ENCODE data around the gene PTGES3.
"Not testable (repeated sequence)": the region's sequence is repeated elsewhere in the genome, so short reads cannot be mapped to it uniquely, and the experiment has no call there.

PTGES3 gene

DNA sequence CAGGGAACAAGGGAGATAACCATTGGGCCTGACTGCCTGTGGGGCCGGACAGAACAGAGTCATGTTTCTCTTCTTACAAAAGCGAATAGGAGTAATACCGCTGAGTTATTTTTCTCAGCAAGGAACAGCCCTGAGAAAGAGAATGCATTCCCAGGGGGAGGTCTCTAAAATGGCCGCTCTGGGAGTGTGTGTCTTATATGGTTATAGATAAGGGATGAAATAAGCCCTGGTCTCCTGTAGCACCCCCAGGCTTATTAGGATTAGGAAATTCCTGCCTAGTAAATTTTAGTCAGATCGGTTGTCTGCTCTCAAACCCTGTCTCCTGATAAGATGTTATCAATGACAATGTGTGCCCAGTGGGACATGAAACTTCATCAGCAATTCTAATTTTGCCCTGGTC lies 34.3 kb downstream of the PTGES3 start:
- DNase-seq (ENCODE audit: low spot score), result not testable (repeated sequence)

DNA sequence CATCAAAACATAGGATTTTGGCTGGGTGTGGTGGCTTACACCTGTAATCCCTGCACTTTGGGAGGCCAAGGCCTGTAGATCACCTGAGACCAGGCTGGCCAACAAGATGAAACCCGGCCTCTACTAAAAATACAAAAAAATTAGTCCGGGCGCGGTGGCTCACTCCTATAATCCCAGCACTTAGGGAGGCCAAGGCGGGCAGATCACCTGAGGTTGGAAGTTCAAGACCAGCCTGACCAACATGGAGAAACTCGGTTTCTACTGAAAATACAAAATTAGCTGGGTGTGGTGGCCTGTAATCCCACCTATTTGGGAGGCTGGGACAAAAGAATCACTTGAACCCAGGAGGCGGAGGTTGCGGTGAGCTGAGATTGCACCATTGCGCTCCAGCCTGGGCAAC lies 40.1 kb downstream of the PTGES3 start:
- not testable (repeated sequence) for DNase-seq (ENCODE audit: low spot score)

DNA sequence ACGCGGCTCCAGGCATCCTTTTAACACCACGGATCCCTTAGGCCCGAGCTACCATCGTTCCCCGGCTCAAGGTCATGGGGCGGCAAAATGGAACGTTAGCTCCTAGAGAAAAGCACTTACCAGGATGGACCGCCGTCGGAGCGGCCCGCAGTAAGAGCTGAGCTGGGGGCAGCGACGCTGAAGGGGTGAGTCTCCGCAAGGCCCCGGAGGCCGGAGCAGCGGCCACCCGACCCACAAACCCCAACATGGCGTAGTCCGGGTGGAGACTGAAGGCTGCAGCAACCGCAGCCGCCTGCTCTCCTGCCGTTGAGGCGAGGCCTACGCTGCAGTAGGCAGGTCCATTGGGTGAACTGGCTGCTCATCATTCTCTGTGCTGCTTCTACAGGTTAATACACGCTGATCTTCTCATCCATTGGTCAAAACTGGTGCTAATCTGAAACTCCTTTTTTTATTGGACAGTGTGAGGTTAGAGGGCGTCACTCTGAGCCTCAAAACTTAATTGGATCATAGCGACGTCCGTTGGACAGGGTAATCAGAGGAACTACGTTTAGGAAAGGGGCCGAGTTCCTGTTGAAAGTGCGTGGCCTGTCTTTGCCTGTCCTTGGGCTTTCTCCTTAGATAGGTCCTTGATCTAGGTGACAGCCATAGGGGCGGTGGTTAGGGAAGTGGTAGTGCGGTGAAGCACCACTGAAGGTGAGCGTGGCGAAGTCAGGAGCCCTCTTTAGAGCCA lies 42.2 kb downstream of the PTGES3 start, which contains the start of gene ATP5F1B:
Gene ATP5F1B, minus strand, starts transcription at position 268 of the 730 bp plus-strand sequence. Its CDS starts 21 bp downstream, at position 247.
- peak; percentile 100 for DNase-seq (ENCODE audit: low spot score)

DNA sequence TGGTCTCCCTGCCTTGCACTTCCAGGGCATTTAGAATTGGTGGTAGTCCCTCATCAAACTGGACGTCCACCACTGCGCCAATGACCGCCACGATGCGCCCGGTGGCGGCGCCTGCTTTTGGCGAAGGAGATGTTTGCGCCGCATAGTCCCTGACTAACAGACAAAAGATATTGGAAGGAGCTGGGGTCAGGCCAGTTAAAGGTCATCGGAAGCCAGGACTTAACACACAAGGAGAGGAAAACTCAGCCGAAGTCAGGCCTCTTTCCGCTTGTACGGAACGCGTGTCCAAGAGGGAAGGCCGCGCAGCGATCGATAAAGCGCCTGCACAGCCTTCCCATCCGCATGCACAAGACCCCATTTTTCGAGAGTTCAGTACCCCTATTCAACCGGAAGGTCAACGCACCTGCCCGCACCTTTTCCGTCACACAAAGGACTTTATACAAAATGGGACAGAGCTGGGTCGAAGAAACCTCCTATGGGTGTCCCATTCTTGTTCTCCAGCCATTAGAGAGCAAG lies 42.8 kb downstream of the PTGES3 start:
- DNase-seq (ENCODE audit: low spot score), result no peak

DNA sequence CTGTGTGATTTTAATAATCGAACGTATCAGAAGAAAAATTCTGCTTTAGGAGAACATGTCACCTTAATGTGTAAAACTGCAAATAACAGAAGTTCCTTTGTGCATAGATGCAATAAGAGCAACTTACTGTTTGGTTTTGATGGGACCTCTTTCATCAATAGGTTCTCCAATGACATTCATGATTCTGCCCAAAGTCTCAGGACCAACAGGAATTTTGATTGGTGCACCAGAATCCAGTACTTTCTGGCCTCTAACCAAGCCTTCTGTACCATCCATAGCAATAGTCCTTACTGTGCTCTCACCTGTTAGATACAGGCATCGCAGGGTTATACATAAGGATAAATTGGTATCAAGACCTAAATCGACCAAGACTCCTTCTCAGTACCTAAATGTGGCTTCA lies 43.4 kb downstream of the PTGES3 start:
- no peak for DNase-seq (ENCODE audit: low spot score)

DNA sequence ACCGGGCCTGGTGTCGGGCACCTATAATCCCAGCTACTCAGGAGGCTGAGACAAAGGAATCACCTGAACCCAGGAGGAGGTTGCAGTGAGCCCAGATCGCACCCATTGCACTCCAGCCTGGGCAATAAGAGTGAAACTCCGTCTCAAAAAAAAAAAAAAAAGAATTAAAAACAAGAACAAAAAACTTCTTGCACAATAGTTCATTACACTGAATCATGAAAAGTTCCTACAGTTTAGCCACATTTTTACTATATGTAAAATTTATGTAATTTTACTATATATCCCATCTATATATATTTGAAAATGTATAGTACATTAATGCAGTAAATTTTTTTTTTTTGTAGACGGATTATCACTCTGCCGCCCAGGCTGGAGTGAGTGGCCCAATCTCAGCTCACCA lies 46.9 kb downstream of the PTGES3 start:
- DNase-seq (ENCODE audit: low spot score), result no peak

DNA sequence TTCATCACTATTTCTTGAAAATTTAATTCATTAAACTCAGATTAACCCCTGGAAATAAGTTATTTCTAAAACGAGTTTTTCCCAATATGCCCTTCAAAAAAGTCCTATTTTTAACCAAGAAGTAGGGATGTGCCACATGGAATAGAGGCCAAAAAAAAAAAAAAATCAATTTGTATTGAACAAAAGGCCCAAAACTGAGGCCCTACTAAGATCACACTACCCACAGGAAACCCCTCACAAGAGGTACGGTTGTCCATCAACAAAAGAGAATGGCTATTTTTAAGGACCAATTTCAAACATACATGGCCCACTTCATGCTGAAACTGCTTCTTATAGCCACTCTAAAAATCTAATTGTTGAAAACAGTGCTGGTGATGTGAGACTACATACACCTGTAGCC lies 50.5 kb downstream of the PTGES3 start:
- no peak for DNase-seq (ENCODE audit: low spot score)

DNA sequence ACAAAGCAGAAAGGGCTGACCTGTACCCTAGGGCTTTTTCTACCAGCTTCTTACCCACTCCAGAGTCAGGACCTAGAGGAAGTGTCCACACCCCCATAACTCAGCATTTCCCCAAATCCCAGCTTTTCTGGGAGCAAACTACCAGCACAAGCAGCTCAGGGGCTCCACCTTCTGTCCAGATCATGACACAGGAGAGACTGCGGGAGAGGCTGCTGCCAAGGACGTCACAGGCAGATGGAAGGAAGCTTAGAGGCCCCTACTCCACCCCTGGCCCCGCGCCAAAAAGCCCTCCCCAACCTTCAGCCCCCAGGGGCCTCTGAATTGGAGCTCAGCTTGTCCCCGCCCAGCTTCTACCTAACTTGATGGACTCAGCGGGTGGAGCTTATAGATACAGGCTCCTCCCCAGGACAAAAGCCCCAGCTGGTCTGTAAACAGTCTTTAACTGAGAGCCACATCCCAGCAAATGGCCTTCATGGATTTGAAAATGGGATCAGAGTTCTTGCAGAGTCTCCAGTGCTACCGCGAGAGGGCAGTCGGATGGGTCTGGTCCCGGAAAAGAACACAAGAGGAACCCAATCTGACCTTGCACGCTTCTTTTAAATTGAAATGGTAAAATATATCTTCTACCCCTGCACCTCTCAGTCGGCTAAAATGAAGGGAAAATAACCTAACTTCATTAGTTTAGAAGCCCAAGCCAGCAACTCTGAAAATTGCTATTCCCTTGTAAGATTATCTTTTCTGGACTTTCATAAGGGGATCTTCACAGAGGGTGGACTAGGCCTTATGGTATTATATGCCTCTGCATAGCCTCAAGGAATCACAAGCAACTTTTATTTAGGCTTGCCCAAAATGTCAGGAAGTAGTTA lies 51.2 kb downstream of the PTGES3 start:
- peak; percentile 95 for DNase-seq (ENCODE audit: low spot score)

DNA sequence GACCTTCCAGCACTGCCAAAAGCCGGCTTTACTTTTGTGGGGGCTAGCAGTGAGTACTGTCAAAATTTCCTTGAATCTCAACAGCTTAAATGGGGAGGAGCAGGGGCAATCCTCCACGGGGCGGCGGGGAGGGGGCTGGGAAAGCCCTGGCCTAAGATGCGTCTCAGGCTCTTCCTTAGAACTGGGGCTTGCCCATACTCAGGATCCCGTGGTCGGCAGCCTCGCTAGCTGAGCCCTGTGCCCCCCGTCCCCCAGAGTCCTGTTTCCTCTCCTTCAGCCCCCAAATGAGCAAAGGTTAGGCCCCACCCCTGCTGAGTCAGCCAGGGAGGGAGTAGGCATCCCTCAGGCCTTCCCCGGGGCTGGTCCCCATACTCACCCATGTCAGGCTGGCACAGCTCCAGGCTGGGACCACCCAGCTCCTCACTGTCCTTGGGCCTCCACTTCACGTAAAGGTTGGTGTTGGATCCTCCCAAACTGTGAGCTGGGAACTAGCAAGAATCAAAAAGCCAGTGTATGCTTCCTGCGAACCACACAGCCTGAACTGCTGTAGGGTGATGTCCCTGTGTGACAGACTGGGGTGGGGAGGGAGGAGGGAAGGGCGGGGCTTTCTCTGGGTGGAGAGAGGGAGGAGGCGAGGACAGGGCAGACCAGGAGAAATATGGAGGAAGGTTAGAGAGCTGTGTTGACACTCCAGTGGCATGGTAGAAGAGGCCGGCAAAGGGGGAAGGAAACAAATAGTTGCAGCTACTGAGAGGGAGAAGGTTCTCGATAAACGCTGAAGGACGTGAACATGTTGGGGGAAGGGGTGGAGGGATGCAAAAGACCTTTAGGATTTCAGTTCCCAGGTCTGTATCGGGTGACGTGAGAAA lies 52.0 kb downstream of the PTGES3 start:
- peak; percentile 67 for DNase-seq (ENCODE audit: low spot score)

DNA sequence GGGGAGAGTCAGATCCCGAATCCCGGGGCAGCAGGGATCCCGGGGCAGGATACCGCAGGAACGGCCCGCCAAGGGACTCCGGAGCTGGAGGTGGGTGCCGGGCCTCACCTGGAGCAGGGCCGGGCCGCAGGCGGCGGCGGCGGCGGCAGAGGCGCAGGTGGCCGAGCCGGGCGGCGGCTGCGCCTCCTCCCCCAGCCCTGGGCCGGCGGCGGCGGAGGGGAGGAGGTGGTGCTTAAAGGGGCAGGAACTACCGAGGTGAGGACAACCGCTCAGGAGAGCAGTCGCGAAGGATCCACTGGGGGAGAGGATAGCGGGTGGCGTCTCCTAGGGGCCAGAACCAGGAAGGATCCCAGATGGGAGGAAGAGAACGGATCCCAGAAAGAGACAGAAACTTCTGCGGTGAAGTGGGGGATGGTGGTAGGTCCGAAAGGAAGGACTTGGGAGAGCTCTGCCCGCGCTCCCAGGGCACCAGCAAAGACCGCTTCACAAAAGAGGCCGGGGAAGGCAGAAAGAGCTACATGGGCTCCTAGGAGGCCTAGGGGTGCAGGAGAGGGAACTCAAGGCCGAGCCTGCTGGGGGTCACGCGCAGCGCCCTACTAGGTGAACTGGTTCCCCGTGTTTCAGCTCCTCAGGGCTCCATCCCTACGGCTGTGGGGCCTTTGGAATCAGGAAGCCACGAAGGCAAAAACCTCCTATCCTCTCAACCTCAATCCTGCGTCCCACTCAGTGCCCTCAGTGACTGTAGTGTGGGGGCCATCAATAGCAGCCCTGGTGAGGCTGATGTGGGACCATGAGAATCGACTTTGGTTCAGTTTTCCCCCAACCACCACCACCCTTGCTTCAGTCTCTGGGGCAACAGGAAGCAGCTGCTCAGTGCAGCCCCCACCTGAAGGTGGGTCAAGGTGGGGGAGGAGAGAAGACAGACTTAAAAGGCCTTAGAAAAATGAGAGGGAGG lies 53.0 kb downstream of the PTGES3 start:
- no peak for DNase-seq (ENCODE audit: low spot score)

DNA sequence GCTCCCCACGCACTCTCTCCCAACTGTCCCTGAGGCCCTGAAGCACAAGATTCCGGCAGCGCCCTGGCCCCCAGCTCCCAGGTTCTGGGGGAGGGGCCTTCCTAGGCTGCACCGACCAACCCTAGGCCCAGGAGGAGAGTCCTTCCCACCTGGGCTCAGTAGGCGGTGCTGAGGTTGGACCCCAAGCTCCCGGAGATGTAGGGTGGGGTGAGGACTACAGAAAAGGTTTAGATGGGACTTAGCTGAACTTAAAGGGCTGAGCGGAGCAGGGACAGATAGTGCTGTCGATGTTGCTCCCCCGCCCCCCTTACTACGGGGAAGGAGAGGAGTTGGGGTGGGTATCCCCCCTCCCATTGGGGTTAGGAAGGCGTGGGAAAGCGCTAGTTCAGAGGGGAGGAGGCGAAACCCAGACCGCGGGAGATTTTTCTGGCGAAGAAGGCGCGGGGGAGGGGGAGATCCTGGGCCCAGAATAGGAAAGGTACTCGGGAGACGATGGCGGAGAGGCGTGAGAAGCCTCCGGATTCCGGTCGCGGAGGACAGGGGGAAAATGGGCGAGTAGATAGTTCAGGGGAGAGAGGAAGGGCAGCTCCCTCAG lies 53.7 kb downstream of the PTGES3 start:
- DNase-seq (ENCODE audit: low spot score), result no peak

DNA sequence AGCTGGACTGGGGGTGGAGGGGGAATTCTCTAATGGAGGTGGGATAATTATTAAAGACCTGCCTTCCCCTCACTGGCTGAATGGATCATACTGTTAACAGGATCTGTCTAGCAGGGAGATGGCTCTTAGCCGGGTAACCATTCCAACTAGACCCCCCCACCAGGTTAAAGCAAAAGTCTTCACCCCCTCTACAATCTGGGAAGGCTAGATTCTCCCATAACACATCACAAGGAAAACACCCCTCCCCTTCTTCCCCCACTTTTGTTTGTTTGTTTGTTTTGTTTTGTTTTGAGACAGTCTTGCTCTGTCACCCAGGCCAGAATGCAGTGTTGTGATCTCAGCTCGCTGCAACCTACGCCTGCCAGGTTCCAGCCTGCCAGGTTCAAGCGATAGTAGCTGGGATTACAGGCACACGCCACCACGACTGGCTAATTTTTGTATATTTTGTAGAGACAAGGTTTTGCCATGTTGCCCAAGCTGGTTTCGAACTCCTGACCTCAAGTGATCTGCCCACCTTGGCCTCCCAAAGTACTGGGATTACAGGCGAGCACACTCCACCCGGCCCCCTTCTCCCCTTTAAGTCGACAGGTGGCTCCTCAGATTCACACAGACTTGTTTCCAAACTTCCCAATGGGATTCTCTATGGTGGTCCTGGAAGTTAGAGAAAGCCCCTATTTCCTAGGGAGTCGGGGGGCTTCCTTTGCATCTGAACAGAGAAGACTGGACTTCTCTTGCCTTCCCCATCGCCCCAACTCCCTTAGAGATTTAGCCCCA lies 54.4 kb downstream of the PTGES3 start:
- DNase-seq (ENCODE audit: low spot score), result no peak

DNA sequence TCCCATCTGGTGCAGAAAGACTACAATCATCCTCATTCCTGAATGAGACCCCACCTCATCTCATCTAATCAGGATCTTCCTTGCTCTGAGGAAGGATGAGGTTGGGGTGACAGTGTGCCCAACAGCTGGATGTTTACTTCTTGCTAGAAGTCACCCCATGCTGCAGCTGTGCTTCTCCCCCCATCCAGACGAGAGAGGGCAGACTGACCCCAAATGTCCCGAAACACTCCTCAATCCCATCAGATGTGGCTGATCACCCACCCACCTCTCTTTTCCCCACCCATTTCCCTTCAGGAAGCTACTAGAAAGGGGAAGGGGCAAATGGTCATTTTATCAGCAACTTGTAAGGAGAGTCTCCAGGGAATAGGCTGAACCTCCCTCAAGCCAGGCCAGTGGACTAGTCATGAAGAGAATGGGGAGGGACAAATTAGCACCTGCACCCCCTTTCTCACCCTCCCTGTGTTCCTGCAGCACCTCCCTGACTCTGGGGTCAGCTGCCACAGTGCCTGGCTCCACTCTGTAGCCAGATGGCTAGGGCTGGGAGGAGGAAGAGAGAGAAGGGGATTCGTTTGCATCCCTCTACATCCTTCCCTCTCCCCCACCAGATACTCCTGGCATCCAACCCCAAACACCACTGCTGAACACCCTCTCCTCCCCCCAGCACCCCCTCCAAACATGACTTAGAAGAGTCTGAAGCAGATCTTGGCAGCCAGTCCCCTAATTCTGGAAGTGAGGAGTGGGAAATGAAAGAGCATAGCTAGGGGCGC lies 55.2 kb downstream of the PTGES3 start:
- no peak for DNase-seq (ENCODE audit: low spot score)

DNA sequence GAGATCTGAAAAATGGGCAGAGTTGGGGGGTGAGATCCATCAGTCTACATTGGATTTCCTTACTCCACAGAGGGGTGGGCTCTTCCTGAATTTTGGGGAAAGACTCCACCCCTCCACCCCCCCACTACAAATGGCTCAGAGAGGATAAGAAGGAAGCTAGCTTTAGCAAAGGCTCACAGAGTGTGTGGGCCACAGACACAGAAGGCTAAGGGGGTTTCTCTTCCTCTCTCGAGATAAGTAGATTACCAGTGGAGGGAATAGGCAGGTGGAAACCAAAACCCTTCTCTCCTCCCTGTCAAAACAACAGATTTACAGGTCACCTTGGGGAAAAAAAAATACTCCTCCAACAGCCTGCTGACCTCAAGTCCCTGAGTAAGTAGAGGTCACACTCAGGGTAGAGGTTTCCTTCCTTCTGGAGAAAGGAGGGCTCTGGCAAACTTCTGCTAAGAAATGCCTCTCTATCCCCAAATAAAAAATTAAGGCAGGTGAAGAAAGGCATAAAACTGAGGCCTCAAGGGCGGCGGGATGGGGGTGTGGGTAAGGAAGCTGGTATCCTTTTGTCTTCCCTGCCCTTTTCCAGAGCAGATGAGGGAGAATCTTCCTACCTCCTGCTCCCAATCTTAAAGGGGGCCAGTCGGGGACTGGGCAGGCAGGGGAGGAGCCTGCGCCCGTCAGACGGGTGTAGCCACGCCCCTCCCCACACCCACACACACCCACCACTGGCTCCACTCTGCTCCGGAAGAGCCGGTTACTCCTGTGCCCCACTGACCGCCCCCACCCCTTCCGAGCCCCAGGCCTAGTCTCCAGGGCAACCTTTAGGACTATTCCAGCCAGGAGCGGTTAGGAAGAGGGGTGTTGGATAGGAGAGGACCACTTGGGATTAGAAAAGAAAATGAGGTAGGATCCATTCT lies 56.0 kb downstream of the PTGES3 start:
- DNase-seq (ENCODE audit: low spot score), result no peak

DNA sequence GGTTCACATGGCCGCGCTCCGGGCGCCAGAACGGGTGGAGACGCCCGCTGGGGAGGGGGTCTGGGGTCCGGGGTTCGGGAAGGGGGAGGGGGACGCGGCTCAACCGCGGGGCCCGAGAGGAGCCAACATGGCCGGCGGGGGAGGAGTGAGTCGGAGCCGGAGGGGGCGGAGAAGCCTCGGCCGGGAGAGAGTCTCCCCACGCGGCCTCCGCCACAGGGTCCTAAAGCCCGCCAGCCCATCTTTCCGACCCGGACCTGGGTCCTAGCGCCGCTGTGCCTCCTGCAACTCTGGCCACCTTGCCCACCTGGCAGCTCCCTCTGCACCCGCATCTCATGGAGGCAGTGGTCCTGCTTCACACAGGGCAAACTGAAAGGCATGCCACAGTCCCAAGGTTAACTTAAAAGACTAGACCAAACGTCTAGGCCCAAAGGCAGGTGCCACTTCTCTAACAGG lies 57.9 kb downstream of the PTGES3 start, which contains the start of gene BAZ2A:
Gene BAZ2A, minus strand, starts transcription at position 147 of the 453 bp plus-strand sequence. CDS start 12,796 bp downstream, outside the sequence.
- DNase-seq (ENCODE audit: low spot score), result peak; percentile 72

DNA sequence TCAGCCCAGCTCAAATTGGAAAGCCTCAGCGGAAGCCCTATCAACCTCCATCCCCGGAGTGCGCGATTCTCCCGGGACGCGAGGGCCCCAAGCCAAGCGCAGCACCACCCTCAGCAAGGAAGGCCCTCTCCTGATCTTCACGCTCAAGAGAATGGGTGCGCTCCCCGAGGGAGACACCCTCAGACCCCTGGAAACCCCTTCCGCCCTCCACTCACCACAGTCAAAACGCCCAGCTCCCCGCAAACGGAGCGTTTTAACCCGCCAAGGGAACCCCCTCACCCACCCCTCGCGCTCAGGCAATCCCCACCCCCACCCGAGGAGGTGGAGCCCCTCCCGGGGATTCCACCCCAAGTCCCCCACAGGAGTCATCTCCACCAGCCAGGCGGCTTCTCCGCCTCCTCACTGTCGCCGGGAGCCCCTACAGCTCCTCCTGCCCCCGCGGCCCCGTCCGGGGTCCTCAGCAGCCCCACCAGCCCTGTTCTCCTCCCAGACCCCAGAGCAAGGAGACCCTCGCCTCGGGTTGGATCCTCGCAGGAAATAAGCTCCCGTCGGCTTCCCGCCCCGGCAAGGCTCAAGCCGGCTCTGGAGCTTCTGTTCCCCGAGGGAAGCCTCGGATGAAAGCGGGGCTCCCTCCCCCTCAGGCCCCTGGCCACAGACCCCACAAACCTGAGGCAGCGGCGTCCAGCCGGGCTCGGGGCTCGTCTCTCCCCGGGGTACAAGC lies 58.5 kb downstream of the PTGES3 start:
- no peak for DNase-seq (ENCODE audit: low spot score)
